Measurements from ENCODE around the gene BUB1. TPM values are rescaled to one million over a fixed set of nuclear protein-coding genes. Genes with fewer than 3 reads are reported as not detected.

Gene BUB1
- total and polyA plus RNA-seq, 9 of the 15 experiments (the other 6 are each of a cell fraction or from before 2014, with no cell fraction given): 73.4 to 247 (median 118) TPM

DNA sequence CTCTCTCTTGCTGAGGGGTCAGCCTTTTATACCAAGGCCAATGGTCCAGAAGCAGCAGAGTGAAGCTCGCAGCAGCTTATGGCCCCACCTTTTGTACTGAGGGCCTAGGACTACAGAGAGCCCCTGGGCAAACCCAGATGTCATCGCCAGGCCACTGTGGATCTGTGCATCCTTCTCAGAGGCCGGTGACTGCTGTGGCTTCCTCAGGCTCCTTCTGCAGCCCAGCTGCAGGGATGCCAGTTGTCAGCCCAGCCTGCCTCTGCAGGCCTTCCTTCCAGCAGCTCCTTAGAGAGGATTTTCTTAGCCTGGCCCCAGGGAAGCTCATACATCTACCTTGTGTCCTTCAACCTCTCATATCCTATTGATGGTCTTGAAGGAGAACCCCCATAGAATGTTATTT lies 48.0 kb upstream of the BUB1 start:
- no TSS peak for BruUV-seq (replicated peaks)
- Histone ChIP-seq H2AFZ (ENCODE audit: low read depth, low read length) (peak overlapping the region; percentile 57; the same call in 1 of the 2 replicates), H3K4me2 (ENCODE audit: insufficient read depth, low read length) (no peak overlapping the region), H3K36me3 (ENCODE audit: control insufficient read depth, insufficient read depth, low read length) (no peaks in the 10 kb centered on the region), H3K9me1 (ENCODE audit: control insufficient read depth, insufficient read depth, low read length) (no peaks in the 10 kb centered on the region), H3K4me3 (no peak overlapping the region), H3K27ac (ENCODE audit: extremely low read depth, low read depth, low read length) (no peak overlapping the region), H3K9me3 (replicated peaks; ENCODE audit: control insufficient read depth, insufficient read depth, low read depth, low read length) (no peaks in the 10 kb centered on the region), H3K4me1 (replicated peaks in 1 of 2; ENCODE audit: control insufficient read depth in 2 of 2, insufficient read depth in 2 of 2, low read length in 2 of 2) (peaks cover 0 to 3% of the 10 kb centered on the region in 2 experiments; a peak in 2 of 5 replicates), H3K9ac (ENCODE audit: insufficient read depth in 1 of 2, low read depth in 2 of 2, low read length in 2 of 2) (no peak overlapping the region), H4K20me1 (replicated peaks; ENCODE audit: control insufficient read depth, insufficient read depth, low read length) (no peaks in the 10 kb centered on the region), H3K79me2 (ENCODE audit: control insufficient read depth, insufficient read depth, low read length) (no peaks in the 10 kb centered on the region), H3K27me3 (ENCODE audit: control insufficient read depth in 2 of 2, insufficient read depth in 2 of 2, low read length in 2 of 2) (peaks cover 6 to 14% of the 10 kb centered on the region in 2 experiments; a peak in 4 of 5 replicates)
- ChIA-PET CTCF (ENCODE audit: low intra/inter-chr PET ratio) (no interaction called here), POLR2A (no interaction called here)
- no peak for ATAC-seq
- in situ Hi-C loops (cut with MboI) (no loop called here), intact Hi-C loops (cut with micrococcal nuclease) (no loop called here)
- DNase-seq (ENCODE audit: extremely low read depth in 1 of 4, low spot score in 3 of 4): no peak
- no peak for TF ChIP-seq XRCC5 (IDR thresholded peaks at IDR 0.05; ENCODE audit: low read depth, low read length)
- TF ChIP-seq BCL6 (CRISPR knock-in tag; IDR thresholded peaks at IDR 0.05): no peak
- no peak for TF ChIP-seq GTF2F1 (IDR thresholded peaks at IDR 0.05; ENCODE audit: low read depth, low read length)
- no peak for TF ChIP-seq ILF3 (IDR thresholded peaks at IDR 0.05; ENCODE audit: borderline replicate concordance)
- TF ChIP-seq ZNF124 (CRISPR knock-in tag; IDR thresholded peaks at IDR 0.05): no peak
- TF ChIP-seq NONO (IDR thresholded peaks at IDR 0.05; ENCODE audit: low read depth in 2 of 2, low read length in 1 of 2): no peak
- TF ChIP-seq MAFK (IDR thresholded peaks at IDR 0.05; ENCODE audit: low read length): no peak
- no peak for FAIRE-seq
- 4% methylated on average over 3 of the region's 3 CpGs for WGBS (ENCODE audit: insufficient coverage, low coverage, missing lambda C conversion rate)

DNA sequence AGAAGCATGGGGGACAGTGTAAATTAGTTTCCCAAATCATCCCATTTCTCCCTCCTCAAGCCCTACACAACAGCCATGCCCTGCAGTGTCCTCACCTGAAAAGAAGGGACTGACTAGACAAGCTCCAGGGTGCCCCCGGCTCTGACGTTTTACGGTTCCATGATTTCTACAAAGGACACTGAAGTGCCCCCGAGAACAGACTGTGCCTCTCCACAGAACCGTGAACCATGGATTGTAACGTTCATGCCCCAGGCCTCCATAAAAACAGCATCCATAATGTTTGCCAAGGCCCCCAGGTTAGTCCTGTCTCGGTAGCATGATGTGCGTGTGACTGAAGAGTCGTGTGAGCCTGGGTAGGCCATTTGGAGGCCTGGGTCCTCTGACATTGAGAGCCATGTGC lies 47.5 kb upstream of the BUB1 start:
- Histone ChIP-seq H4K20me1 (replicated peaks; ENCODE audit: control insufficient read depth, insufficient read depth, low read length) (no peaks in the 10 kb centered on the region), H3K27me3 (ENCODE audit: control insufficient read depth in 2 of 2, insufficient read depth in 2 of 2, low read length in 2 of 2) (peaks cover 7 to 13% of the 10 kb centered on the region in 2 experiments), H3K4me2 (ENCODE audit: insufficient read depth, low read length) (no peak overlapping the region), H3K9me3 (replicated peaks; ENCODE audit: control insufficient read depth, insufficient read depth, low read depth, low read length) (no peaks in the 10 kb centered on the region), H3K36me3 (ENCODE audit: control insufficient read depth, insufficient read depth, low read length) (no peaks in the 10 kb centered on the region), H2AFZ (ENCODE audit: low read depth, low read length) (peak overlapping the region; percentile 57; the same call in 1 of the 2 replicates), H3K9ac (ENCODE audit: insufficient read depth in 1 of 2, low read depth in 2 of 2, low read length in 2 of 2) (no peak overlapping the region), H3K27ac (ENCODE audit: extremely low read depth, low read depth, low read length) (no peak overlapping the region), H3K79me2 (ENCODE audit: control insufficient read depth, insufficient read depth, low read length) (no peaks in the 10 kb centered on the region), H3K4me1 (replicated peaks in 1 of 2; ENCODE audit: control insufficient read depth in 2 of 2, insufficient read depth in 2 of 2, low read length in 2 of 2) (peaks cover 0 to 3% of the 10 kb centered on the region in 2 experiments; a peak in 2 of 5 replicates), H3K9me1 (ENCODE audit: control insufficient read depth, insufficient read depth, low read length) (no peaks in the 10 kb centered on the region), H3K4me3 (no peak overlapping the region)
- in situ Hi-C loops (cut with MboI): no loop called here
- DNase-seq (ENCODE audit: extremely low read depth in 1 of 4, low spot score in 3 of 4) (no peak), FAIRE-seq (no peak), ATAC-seq (no peak)
- intact Hi-C loops (cut with micrococcal nuclease): no loop called here
- CTCF ChIA-PET (ENCODE audit: low intra/inter-chr PET ratio): no interaction called here
- BruUV-seq (replicated peaks): no TSS peak
- POLR2A ChIA-PET: no interaction called here
- WGBS (ENCODE audit: insufficient coverage, low coverage, missing lambda C conversion rate): 16% methylated on average over 9 of the region's 9 CpGs
- TF ChIP-seq KLF1 (tag; IDR thresholded peaks at IDR 0.05): no peak
- TF ChIP-seq, protein P1, sequence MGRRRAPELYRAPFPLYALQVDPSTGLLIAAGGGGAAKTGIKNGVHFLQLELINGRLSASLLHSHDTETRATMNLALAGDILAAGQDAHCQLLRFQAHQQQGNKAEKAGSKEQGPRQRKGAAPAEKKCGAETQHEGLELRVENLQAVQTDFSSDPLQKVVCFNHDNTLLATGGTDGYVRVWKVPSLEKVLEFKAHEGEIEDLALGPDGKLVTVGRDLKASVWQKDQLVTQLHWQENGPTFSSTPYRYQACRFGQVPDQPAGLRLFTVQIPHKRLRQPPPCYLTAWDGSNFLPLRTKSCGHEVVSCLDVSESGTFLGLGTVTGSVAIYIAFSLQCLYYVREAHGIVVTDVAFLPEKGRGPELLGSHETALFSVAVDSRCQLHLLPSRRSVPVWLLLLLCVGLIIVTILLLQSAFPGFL (CRISPR knock-in tag; IDR thresholded peaks at IDR 0.05): no peak
- TF ChIP-seq ZNF140 (CRISPR knock-in tag; IDR thresholded peaks at IDR 0.05): no peak
- TF ChIP-seq RCOR1 (IDR thresholded peaks at IDR 0.05; ENCODE audit: borderline replicate concordance in 1 of 2, low read depth in 2 of 2, low read length in 2 of 2): no peak
- TF ChIP-seq NBN (IDR thresholded peaks at IDR 0.05; ENCODE audit: low read depth): no peak
- TF ChIP-seq ELF4 (CRISPR knock-in tag; IDR thresholded peaks at IDR 0.05): no peak
- no peak for TF ChIP-seq NFXL1 (CRISPR knock-in tag; IDR thresholded peaks at IDR 0.05)
- no peak for TF ChIP-seq BMI1 (IDR thresholded peaks at IDR 0.05; ENCODE audit: low read length)
- TF ChIP-seq, protein P2, sequence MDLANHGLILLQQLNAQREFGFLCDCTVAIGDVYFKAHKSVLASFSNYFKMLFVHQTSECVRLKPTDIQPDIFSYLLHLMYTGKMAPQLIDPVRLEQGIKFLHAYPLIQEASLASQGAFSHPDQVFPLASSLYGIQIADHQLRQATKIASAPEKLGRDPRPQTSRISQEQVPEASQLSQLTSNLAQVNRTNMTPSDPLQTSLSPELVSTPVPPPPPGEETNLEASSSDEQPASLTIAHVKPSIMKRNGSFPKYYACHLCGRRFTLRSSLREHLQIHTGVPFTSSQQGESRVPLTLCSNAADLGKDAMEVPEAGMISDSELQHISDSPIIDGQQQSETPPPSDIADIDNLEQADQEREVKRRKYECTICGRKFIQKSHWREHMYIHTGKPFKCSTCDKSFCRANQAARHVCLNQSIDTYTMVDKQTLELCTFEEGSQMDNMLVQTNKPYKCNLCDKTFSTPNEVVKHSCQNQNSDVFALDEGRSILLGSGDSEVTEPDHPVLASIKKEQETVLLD (IDR thresholded peaks at IDR 0.05): no peak
- no peak for TF ChIP-seq ZNF197 (CRISPR knock-in tag; IDR thresholded peaks at IDR 0.05; ENCODE audit: low read depth)

Measured in K562 (cell line).